ENCODE measurements around the gene SELENOM.
"Not testable (repeated sequence)": the region's sequence is repeated elsewhere in the genome, so short reads cannot be mapped to it uniquely, and the experiment has no call there.

Gene SELENOM

DNA sequence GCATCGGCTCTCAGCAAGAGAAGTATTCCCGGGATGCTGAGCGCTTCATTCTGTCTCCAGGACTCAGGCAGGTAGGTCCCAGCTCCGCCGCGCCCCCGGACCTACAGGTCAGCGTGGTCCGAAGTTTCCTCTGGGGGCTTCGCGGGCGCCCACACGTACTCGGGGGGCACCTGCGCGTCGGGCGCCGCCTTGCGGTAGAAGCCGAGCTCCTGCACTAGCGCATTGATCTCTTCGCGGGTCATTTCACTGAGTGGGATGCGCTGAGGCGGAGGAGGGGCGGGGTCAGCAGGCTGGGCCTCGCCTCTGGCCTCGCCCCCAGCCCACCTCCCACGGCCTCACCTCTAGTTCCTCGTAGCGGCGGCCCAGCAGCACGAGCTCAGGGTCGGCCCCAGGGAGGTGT is 2.5 kb downstream of the SELENOM start:
- DNase-seq, result no peak

DNA sequence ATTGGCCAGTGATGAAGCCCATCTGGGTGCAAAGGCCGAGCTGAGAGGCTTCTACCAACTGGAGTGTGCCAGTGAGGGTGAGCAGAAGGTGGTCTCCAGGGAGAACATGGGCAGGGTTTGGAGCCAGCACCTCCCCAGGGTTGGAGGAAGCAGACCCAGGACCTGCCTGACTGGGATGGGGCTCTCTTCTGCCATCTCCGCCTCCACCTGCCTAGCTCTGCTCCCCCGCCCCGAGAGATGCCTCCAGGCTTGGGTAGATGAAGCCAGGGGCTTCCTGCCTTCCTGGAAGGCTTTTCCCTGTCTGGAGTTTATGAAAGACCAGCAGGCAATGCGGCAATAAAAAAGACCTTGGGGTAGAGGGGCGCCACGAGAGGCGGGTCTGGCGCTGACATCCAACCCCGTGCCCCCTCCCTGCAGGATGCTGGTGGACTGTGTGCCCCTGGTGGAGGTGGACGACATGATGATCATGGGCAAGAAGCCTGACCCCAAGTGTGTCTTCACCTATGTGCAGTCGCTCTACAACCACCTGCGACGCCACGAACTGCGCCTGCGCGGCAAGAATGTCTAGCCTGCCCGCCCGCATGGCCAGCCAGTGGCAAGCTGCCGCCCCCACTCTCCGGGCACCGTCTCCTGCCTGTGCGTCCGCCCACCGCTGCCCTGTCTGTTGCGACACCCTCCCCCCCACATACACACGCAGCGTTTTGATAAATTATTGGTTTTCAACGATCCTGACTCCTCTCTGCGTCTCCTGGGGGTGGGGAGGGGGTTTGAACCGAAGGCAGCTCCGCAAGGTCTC is 3.3 kb downstream of the SELENOM start:
- no peak for DNase-seq

DNA sequence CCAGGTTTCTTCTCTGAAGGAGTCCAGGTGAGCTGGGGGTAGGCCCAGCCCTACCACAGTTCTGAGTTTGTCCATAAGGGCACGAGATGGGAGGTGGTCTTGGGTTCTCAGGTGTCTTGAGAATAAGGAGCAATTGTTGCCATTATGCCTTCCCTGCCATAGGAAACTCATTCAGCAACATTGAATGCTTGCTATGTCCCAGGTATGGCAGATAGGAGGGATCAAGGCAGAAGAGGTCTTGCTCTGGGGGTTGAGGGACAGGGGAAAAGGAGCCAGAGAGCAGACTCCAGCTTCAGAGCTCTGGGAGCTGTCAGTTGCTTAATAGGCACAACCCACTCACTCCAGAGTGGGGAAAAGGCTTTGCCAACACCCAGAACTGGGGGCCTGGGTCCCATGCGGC is 4.3 kb downstream of the SELENOM start:
- no peak for DNase-seq

DNA sequence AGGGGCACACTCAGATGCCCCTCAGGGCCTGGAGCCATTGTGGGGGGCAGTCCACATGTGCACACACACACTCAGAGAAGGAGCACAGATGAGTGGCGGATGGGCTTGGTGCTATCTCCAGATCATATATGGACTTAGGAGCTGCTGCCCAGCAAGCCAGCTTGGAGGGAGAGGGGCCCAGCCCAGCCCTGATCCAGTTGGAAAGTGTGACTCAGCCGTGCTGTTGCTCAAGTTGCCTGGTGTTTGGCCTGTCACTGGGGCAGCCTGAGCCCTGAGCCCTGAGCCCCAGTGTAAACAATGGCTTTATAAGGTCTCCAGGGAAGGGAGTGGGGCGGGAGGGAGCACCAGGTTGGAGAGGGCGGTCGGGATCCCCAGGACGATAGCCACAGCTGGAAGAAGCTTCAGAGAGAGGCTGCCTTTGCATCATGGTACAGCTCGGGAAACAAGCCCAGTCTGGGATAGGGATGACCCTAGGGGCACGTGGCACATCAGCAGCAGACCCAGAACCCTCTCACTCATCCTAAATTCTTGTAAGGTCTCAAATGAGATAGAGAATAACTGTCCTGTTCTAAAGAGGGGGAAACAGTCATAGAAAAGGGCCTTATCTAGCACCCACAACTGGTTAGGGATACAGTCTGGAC is 4.8 kb downstream of the SELENOM start:
- DNase-seq, result no peak

DNA sequence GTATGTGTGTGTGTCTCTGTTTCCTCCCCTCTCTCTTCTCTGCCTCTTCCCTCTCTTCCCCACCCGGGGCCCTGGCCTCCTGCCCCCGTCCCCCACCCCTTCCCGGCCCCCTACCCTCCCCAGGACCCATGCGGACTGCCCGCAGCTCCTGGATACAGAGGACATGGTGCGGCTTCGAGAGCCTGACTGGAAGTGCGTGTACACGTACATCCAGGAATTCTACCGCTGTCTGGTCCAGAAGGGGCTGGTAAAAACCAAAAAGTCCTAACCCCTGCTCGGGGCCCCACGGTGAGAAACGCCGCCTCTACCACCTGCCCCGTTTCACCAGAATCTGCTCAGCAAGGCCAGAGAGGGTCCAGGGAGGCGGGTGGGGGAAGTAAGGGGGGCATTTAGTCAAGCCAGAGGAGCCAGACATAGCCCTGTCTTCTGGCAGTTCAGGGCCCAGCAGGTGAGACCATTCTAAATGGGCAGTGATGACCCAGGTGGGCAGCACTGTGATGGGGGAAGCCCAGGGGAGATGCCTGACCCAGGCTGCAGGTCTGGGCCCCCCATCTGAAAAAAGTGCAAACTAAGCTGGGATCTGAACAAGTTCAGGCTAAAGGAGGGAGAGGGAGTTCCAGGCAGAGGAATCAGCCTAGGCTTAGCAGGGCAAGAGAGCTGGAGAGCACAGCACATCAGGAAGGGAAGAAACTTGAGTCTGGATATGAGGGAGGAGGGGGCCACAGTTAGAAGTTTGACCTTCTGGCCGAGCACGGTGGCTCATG is 6.4 kb downstream of the SELENOM start:
- no peak for DNase-seq

DNA sequence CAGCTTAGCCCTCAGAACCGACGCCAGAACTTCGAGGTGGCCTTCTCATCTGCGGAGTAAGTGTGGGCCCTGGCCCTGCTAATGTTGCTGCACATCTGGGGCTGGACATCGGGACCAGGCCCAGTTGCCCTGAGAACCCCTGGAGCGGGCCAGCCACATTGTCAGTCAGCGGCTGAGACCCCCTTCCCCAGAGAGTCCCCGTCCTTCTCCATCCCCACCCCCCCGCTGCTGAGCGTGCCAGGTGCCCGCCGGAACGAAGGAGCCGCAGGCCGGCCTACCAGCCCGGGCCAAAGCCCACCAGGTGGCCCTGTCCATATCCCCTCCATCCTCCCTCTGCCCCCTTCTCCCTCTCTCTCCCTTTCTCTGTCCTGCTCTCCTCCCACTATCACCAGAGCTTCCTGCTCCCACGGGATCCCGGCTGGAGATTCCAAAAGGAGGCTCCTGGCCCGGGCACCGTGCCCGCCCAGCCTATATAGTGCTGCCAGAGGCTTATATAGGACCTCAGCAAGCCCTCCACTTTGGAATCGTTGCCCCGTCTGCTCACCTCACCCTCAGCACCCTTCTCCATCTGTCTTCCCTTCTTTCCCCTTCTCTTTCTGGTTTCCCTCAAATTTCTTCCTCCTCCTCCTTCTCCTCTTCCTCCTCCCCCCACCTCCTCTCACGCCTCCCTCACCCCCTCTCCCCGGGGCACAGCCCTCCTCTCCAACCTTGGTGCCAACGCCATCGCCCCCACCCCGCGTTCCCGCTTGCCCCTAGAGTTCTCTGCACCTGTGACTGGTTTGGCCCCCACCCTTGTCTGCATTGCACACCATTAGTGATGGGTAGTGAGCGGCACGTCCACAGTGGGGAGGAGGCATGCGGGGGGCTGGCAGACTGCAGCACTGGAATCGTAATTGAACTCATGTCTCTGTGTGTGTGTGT is 7.3 kb downstream of the SELENOM start:
- DNase-seq, result no peak

DNA sequence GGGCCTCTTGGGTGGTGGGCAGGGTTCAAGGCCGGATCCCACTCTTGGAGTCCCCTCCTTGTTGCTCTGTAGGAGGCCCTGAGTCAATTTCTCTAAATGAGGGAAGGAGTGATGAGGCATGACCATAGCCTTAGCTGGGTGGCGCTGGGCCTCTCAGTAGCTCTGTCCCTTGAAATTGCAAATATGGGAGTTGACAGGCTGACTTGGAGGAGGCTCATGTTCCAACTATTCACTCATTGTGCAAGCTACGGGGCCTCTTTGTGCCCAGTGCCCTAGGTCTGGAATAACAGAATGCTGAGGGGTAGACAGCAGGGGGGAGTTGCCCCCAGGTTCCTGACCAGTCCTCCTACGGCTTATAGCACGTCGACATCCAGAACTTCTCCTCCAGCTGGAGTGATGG is 8.0 kb downstream of the SELENOM start:
- DNase-seq, result no peak

DNA sequence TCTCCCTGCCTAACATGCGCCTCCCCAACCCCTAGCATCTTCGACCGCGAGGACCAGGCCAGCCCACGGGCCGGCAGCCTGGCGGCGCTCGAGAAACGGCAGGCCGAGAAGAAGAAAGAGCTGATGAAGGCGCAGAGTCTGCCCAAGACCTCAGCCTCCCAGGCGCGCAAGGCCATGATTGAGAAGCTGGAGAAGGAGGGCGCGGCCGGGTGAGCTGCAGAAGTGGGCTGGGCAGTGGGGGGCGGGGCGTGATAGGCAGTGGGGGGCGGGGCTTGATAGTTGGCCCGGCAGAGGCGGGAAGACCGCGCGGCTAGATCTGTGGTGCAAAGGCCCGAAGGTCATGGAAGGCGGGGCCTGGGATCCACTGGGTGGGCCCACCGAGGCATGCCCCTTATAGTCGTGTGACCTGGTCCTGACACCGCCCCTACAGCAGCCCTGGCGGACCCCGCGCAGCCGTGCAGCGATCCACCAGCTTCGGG is 8.7 kb downstream of the SELENOM start:
- no peak for DNase-seq

DNA sequence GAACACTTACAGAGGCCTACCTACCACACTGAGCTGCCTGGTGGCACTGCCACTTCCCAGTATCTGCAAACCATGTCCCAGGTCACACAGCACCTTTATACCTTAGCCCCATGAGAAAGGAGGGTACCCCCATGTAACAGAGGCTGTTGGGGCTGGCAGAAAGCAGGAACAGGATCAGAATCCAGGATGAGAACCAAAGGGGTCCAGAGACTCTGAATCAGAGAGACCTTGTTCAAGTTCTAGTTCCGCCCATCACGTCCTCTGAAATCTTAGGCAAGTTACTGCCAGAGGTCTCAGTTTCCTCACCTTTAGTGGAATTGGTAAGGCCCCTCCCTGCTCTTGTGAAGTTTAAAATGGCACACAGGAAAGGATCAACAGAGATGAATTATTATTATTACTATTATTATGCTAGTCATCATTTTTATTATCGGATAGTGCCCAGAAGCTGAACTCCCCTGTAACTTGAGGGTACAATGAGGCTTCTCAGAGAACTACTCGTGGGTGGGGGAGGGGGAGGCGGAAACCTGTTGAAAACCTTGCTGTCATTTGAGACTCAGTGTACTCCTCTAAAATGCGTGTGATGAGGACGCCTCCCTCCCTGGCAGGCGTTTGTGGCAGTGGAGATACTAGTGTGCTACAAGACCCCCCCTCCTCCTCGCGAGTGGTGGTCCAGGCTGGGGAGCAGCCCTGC is 9.3 kb downstream of the SELENOM start:
- DNase-seq, result no peak

DNA sequence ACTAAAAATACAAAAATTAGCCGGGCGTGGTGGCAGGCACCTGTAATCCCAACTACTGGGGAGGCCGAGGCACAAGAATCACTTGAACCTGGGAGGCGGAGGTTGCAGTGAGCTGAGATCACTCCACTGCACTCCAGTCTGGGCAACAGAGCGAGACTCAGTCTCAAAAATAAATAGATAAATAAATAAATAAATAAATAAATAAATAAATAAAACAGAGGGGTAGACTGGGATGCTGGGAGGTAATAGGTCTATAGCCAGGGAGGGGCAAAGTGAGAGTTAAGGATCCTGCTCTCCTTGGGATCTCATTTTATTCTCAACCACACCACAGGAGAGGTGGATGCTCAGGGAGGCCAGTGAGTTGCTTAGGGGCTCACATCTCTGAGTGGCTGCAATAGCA is 9.8 kb downstream of the SELENOM start:
- DNase-seq, result not testable (repeated sequence)

DNA sequence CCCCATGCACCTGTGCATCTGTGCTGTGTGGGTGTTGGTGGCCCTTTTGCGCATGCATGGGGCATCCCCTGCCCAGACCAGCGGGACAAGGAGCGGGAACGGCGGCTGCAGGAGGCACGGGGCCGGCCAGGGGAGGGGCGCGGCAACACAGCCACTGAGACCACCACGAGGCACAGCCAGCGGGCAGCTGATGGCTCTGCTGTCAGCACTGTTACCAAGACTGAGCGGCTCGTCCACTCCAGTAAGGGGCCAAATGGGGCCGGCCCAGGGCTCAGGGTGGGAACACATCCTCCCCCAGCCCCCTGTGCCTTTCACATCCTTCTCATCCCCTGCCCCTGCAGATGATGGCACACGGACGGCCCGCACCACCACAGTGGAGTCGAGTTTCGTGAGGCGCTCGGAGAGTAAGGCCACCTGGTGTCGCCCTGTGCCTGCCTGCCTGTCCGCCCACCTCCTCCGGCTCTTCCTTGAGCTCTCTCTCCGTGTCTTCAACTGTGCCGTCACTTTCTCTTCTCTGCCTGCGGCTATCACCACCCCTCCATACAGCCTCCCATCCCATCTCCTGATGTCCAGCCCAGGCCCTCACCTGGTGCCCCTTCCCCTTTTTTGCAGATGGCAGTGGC is 10.6 kb downstream of the SELENOM start:
- no peak for DNase-seq

DNA sequence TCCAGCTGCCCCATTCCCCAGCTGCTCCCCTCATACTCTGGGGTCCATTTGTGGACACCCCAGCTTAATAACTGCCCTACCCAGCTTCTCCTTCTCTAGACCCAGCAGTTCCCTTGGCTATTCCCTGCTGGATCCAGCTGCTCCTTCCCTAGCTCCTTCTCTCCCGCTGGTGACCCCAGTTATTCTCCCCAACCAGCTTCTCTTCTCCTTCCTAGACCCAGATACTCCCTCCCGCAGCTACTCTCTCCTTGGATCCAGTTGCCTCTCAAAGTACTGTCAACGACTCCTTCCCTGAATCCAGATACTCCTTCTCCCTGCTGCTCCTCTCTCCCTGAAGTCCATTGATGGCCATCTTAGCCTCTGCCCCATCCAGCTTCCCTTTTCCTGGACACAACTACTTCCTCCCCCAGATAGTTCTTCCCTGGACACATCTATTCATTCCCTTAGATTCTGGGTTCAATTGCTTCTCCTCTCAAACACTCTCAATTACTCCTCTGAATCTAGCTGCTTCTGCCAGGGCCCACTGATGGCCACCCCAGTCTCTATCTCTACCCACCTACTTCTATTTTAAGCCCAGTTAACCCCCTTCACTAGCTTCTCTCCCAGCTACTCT is 11.6 kb downstream of the SELENOM start:
- no peak for DNase-seq

DNA sequence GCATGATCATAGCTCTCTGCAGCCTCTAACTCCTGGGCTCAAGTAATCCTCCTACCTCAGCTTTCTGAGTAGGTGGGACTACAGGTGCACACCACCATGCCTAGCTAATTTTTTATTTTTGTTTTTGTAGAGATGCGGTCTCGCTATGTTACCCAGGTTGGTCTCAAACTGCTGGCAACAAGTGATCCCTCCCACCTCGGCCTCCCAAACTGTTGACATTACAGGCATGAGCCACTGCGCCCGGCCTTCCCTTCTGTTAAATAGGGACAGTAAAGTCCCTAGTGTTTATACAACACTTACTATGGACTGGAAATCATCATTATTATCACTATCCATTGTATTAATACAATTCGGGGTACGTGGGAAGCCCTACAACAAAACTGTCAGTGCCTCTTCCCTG is 12.6 kb downstream of the SELENOM start:
- no peak for DNase-seq

DNA sequence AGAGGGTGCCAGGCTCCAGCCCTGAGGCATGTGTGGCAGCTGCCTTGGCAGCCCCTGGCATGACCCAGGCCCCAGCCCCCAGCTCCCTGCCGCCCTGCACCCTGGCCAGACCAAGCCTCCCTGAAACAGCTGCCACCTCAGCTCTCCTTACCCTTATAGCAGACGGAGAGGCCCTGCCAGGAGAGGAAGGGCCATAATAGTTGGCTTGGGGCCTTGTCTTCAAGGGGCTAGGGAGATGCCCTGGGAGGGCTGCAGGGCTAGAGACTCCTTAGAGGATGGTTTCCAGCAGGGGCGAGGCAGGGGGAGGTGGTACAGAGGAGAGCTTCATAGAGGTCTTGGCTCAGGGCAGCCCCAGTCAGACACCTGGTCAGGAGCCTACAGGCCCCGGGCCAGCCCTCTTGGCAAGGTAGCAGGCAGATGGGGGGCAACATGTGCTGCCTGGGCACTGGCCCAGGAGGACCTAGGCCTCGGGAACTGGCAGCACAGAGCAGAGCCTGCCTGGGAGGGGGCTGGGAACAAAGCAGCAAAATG is 13.3 kb downstream of the SELENOM start:
- DNase-seq, result no peak

DNA sequence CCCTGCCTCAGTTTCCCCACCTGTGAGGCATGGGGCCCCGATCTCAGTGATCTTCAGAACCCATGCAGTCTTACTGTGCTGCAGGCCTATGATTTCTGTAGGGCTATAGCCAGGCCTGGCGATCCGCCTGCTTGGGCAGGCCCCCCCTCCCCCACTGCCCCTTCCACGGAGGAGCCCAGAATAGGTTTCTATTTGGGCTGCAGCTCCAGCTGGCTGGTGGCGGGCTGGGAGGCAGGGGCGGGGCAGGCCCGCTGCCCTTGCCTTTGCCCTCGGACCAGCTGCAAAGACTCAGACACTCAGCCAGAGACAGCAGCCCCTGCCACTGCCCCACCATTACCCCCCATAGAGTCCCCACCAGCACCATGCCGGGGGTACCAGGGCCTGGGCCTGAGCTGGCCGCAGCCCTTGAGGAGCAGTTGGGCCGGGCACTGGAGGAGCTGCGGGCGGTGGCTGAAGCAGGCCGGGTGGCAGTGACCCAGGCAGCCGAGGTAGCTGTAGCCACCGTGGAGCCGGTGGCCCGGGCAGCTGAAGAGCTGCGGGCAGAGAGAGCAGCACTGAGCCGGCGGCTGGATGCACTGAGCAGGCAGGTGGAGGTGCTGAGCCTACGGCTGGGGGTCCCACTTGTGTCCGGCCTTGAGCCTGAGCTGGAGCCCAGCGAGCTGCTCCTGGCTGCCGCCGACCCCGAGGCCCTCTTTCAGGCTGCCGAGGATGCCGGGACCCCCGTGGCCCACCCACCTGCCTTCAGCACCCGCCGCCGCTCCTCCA is 14.1 kb downstream of the SELENOM start:
- no peak for DNase-seq

DNA sequence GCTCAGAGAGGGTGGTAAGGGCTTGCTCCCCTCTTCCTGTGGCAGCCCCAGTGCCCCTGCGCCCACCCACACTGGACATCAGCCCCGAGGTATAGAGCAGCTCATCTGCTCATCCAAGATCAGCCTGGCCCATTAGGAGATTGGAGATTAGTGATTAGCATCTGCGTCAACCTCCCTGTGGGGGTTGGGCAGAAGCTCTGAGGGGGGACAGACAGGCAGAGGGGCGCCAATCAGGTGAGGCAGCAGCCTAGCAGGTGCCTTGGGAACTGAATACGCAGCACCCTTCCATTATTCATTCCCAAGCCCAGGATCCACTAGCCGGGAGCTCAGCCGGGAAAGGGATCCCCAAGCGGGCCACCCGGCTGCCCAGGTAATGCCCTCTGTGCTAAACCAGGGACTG is 15.2 kb downstream of the SELENOM start:
- DNase-seq, result no peak

DNA sequence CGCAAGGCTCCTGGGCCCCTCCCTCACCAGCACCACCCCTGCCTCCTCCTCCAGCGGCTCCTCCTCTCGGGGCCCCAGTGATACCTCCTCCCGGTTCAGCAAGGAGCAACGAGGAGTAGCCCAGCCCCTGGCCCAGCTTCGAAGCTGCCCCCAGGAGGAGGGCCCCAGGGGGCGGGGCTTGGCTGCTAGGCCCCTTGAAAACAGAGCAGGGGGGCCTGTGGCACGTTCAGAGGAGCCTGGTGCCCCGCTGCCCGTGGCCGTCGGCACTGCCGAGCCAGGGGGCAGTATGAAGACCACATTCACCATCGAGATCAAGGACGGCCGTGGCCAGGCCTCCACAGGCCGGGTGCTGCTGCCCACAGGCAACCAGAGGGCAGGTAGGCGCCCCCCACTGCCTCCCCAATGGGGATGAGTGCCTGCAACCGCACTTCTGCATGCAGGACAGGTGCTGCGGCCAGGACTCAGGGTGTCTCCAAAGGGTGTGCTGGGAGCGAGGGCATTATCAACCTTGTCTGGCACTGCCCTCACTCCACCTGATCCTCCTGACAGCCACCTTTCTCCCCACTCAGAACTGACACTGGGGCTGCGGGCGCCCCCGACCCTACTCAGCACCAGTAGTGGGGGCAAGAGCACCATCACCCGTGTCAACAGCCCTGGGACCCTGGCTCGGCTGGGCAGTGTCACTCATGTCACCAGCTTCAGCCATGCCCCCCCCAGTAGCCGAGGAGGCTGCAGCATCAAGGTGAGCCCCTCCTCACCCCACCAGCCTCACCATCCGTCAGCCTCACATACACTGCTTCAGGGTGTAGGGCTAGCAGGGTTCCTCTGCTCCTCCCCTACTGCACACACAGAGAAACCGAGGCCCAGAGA is 16.0 kb downstream of the SELENOM start:
- DNase-seq, result no peak

DNA sequence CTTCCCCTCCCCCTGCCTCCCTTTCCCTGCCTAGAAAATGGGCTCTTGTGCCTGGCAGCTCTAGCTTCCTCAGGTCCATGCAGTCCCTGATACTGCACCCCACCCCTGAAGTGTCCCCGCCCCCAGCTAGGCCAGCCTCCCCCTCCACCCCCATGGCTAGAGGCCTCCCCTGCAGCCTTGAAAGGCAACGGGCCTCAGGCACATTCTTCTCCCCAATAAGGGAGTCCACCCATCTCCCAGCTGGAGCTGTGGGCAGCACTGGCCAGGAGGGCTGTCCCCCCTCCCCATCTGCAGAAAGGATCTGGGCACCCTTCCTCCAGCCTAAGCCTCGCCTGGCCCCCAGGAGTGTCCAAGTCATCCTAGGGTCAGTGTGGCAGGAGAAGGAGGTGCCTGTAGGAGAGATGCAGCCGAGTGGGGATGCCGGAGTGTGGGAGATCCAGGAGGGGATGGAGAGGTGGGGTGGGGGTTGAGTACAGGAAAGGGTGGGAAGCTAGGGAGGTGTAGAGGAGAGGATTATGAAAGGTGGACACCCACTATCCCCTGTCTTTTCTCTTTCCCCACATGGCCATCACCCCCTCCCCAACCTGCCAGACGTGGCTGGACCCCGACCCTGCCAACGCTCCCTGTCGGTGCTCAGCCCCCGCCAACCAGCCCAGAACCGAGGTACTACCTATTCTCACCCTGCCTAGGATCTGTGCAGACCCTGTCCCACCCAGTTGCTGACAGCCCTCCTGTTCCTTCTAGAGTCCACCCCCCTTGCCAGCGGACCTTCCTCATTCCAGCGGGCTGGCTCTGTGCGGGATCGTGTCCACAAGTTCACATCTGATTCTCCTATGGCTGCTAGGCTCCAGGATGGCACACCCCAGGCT is 16.9 kb downstream of the SELENOM start:
- DNase-seq, result no peak

All from CD4-positive, alpha-beta T cell treated with Interleukin-15 for 1 hour (primary cell).